ENCODE results near the gene TAB3.

The TAB3 gene

DNA sequence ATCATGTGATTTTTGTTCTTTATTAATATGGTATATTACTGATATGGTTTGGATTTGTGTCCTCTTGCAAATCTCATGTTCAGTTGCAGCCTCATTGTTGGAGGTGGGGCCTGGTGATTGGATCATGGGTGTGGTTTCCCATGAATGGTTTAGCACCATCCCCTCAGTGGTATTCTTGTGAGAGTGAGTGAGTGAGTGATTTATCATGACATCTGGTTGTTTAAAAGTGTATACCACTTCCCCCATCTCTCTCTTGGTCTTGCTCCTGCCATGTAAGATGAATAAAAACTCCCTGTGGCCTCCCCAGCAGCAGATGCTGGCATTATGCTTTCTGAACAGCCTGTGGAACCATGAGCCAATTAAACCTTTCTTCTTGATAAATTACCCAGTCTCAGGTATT, 111.5 kb downstream of the TAB3 start:
- Histone ChIP-seq H3K36me3 (ENCODE audit: control insufficient read depth in 2 of 2, insufficient read depth in 2 of 2, low read length in 2 of 2) (no peaks in the 10 kb centered on the region), H3K4me3 (ENCODE audit: low read length in 2 of 2) (no peak overlapping the region), H3K9me3 (ENCODE audit: control insufficient read depth in 2 of 2, low read length in 2 of 2) (no peaks in the 10 kb centered on the region), H3K4me1 (ENCODE audit: control insufficient read depth, insufficient read depth, low read length) (no peaks in the 10 kb centered on the region), H3K27me3 (ENCODE audit: control insufficient read depth in 1 of 2, insufficient read depth in 2 of 2, low read length in 2 of 2) (no peaks in the 10 kb centered on the region), H3K9ac (ENCODE audit: low read length in 2 of 2) (no peak overlapping the region), H3K27ac (ENCODE audit: low read length) (no peak overlapping the region)
